Mononuclear cell (primary cell): ENCODE measurements around the gene LIPG. TPM values are rescaled to one million over a fixed set of nuclear protein-coding genes. Genes with fewer than 3 reads are reported as not detected.
"Not testable (repeated sequence)": the region's sequence is repeated elsewhere in the genome, so short reads cannot be mapped to it uniquely, and the experiment has no call there.

Experiments
- H3K27me3 ChIP-seq: 2 replicates; pipeline ENCODE4 v1.6.0; 2011; ENCODE audit warnings: low read length, control low read depth; ENCODE audit not compliant: insufficient read depth
- H3K4me1 ChIP-seq: 2 replicates; pipeline ENCODE4 v1.5.1; 2011; ENCODE audit warnings: mild to moderate bottlenecking, low read length, control low read depth; ENCODE audit not compliant: insufficient read depth
- H3K4me3 ChIP-seq: 2 replicates; pipeline ENCODE4 v1.5.1; 2011; ENCODE audit warnings: mild to moderate bottlenecking, low read length, moderate library complexity
- H3K9me3 ChIP-seq: 2 replicates; pipeline ENCODE4 v1.5.1; 2011; ENCODE audit warnings: low read depth, mild to moderate bottlenecking, control low read depth, low read length
- total RNA-seq: library from RNA; depleted of rRNA; stranded (reverse); fragments of >200 nt; gene quantifications from one replicate; pipeline ENCODE4 v1.2.3, GENCODE V29; 2012

The LIPG gene
- total RNA-seq, 1 donor = not detected

DNA sequence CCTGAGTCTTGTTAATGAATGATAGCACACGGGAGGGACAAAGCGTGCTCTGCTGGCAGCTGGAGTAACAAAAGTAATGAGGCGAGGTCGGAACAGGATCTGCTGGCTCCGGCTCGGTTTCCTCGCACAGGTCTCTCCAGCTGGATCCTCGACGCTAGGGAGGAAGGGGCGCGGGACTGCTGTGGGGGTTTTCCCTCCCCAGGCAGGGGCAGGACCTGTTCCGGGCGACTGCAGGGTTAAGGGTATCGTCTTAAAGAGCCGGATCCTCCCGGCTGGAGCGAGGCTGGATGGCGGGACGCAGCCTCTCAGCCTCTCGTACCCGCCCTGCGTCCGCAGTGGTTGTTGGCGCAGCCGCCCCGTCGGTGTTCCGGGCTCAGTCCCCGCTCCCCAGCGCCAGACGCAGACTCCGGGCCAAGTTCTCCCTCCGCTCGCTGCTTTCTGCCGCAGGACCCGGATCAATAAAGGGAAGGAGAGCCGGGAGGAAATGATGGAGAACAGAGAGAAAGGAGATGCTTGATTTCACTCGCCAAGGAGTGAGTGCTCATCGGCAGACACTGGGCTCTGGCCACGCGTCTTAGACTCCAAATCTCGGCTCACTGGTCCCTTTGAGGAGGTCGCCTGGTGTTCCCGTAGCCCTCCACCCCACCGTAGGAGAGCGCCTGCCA is 1.1 kb upstream of the LIPG start:
- Histone ChIP-seq H3K9me3 (no peaks in the 10 kb centered on the region), H3K27me3 (peaks cover 69% of the 10 kb centered on the region), H3K4me3 (no peak overlapping the region), H3K4me1 (peaks cover 21% of the 10 kb centered on the region)

DNA sequence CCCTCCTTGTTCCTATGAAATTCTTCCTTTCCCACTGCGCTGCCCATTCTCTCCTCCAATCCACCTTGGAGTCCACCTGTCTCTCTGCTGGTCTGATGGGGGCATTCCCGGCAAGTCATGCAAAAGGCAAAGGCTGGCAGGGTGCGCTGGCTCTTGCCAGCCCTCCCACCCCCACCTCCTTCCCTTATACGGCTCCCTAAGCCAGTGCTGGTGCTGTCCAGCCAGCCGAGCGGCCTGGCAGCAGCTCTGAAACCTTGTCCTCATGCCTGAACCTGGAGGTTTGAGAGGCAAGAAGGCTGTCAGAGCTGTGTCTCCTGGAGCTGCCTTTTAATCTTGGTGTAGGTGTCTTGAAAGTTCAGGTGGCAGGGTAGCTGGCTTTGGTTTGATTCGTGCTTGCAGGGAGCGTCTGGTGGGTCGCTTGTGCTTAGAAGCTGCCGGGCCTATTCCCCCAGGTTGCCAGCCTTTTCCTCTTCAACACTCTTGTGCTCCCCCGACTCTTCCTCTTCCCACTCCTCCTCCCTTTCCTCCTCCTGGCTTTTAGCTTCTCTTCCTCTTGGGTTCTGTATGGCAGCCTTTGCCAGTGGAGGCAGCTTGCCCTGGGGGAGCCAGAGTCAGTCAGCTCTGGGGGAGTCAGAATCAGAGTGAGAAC is 748 bp downstream of the LIPG start:
- Histone ChIP-seq H3K4me3 (no peak overlapping the region), H3K4me1 (peaks cover 21% of the 10 kb centered on the region), H3K27me3 (peaks cover 78% of the 10 kb centered on the region), H3K9me3 (no peaks in the 10 kb centered on the region)

DNA sequence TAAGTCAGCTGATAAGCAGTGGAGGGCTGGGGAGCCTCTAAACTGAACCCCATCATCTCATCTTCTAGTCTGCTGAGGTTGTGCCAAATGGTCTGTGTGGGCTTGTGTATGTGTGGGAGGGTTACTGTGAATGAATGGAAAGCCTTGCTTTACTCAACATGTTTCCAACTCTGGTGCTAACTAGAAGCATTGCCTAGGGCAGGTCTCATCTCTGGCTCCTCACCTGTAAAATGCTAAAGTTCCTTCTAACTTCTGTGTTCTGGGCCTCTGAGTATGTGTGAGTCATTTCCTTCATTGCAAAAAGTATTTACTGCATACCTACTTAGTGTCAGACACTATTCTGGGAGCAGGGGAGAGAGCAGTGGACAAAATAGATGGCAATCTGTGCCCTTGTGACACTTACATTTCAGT is 1.3 kb downstream of the LIPG start:
- Histone ChIP-seq H3K27me3 (peaks cover 78% of the 10 kb centered on the region), H3K4me3 (no peak overlapping the region), H3K4me1 (peaks cover 21% of the 10 kb centered on the region), H3K9me3 (no peaks in the 10 kb centered on the region)

DNA sequence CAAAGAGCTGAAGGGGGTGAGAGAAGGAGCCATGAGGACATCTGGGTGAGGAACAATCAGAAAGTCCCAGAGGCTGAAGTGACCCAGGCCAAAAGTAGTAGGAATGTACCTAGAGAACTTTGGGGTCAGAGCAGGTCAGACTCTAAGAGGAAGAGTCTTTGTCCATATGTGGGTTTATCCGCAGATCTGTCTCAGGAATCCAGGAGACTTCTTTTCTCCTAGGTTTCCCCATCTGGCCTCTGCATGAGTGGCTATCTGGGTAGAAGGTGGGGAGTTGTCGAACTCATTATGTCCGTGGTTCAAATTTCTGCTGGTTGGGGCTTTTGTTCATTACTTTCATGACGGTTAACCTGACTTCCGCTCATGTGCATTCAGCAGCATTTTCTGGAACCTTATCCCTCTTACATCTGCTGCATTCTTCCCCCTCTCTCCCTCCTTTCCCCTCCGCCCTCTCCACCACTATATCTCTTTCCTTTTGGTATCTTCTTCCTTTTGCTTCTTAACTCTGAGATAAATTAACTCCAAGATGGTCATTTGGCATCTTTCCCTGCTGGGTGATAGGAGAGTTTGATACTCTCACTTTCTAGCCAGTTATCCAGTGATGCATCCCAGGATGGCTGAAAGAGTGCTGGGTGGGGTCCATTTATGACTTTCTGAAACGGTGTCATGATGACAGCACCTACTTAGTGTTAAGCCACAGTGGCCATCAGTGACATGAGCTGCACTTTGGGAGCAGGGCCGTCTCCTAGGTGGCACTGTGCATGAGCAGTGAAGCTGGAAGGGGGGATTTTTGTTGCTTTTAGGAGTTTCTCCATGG is 2.1 kb downstream of the LIPG start:
- Histone ChIP-seq H3K4me1 (peaks cover 21% of the 10 kb centered on the region), H3K9me3 (no peaks in the 10 kb centered on the region), H3K27me3 (peaks cover 73% of the 10 kb centered on the region), H3K4me3 (no peak overlapping the region)

DNA sequence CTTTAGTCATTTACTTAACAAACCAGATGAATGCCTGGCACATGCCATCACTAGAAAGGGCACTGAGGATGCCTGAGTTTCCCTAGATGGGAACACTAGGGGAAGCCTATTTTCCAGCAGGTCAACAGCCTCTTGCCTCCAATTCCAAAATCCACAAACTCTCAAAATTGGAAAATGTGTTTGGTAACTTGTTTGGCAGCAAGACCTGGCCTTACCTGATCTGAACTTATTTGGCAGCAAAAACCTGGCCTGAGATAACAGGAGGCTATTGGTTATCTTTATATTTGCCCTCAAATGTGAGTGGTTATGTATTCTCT is 2.6 kb downstream of the LIPG start:
- peaks cover 21% of the 10 kb centered on the region for H3K4me1 ChIP-seq
- peaks cover 68% of the 10 kb centered on the region for H3K27me3 ChIP-seq
- no peak overlapping the region for H3K4me3 ChIP-seq
- no peaks in the 10 kb centered on the region for H3K9me3 ChIP-seq

DNA sequence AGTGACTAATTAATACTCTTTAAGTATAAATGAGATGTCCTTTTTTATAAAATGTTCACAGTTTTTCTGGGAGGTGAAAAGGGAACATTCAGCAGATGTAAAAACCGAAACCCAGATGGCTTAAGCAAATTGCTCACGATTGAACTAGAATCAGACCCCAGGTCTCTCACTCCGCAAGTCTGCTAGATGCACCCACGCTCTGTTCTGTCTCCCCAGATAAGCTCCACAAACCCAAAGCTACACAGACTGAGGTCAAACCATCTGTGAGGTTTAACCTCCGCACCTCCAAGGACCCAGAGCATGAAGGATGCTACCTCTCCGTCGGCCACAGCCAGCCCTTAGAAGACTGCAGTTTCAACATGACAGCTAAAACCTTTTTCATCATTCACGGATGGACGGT is 3.2 kb downstream of the LIPG start:
- peaks cover 21% of the 10 kb centered on the region for H3K4me1 ChIP-seq
- no peaks in the 10 kb centered on the region for H3K9me3 ChIP-seq
- no peak overlapping the region for H3K4me3 ChIP-seq
- H3K27me3 ChIP-seq = peaks cover 62% of the 10 kb centered on the region

DNA sequence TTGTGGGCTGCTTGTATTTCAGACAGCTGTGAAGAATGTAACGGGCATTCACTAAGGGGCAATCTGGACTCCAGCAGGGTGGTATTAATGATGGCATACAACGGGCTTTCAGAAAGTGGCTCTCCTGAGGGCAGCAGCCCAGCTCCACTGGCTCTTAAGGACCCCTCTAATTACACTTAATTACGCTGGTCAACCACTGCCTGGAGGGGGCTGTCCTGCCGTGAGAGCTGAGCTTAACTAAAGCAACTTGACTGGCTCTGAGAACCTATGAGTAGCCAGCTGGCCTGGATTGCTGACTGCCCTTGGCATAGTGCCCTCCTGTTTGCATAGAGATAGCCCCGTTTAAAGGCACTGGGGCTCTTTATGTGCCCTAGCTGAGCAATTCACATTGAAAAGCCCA is 3.8 kb downstream of the LIPG start:
- peaks cover 20% of the 10 kb centered on the region for H3K4me1 ChIP-seq
- H3K9me3 ChIP-seq = no peaks in the 10 kb centered on the region
- no peak overlapping the region for H3K4me3 ChIP-seq
- peaks cover 56% of the 10 kb centered on the region for H3K27me3 ChIP-seq

DNA sequence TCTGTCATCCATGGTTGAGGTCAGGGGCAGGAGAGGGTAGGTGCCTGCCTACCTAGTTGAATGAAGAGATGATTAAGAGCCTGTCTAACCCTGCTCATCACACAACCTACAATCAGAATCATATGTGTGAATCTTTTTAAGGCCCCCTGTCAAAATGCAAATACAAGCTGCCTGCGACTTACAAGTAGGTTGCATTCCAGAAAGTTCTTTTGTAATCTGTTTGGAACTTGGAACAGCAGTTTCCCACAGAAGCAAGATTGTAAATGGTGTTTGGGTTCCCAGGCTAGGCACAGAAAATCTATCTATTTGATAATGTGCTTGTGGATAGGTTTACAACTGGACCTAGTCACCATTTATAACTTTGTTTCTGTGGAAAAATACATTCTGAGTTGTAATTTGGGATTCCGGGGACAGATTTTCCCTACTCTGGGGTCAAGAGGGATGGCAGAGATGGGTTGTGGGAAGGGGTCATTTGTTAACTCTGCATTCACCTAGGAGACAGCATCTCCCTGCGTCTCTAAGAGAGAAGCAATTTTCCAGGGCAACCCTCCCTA is 4.4 kb downstream of the LIPG start:
- H3K4me1 ChIP-seq = peaks cover 13% of the 10 kb centered on the region
- no peaks in the 10 kb centered on the region for H3K9me3 ChIP-seq
- H3K27me3 ChIP-seq = peaks cover 50% of the 10 kb centered on the region
- no peak overlapping the region for H3K4me3 ChIP-seq

DNA sequence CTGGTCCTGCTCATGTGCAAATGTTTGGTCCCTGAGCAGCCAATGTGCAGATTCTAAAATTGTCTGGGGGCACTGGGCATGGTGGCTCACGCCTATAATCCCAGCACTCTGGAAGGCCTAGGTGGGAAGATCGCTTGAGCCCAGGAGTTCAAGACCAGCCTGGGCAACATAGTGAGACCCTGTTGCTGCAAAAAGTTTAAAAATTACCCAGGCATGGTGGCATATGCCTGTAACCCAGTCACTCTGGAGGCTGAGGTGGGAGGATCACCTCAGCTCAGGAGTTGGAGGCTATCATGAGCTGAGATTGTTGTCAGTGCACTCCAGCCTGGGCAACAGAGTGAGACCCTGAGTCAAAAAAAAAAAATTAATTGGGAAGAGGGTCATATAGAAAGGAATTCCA is 5.1 kb downstream of the LIPG start:
- peaks cover 43% of the 10 kb centered on the region for H3K27me3 ChIP-seq
- peaks cover 6% of the 10 kb centered on the region for H3K4me1 ChIP-seq
- no peak overlapping the region for H3K4me3 ChIP-seq
- H3K9me3 ChIP-seq = no peaks in the 10 kb centered on the region

DNA sequence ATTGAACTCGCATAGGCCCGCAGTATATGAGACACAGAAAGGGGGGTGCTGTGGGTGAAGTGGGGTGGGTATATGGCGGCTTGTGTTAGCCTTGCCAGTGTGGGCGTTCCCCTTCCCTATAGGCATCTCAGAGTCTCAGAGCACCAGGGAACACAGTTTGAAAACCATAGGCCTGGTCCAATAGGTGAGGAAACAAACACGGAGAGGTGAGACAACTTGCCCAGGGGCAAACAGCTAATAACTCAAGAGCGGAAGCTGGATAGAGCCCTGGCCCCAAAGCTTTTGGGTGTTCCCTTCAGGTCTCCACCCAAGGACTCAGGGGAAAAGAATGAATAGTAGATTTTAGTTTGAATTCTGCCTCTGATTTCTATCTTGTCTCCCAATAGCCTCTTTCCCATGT is 7.9 kb downstream of the LIPG start:
- H3K27me3 ChIP-seq = peaks cover 17% of the 10 kb centered on the region
- no peak overlapping the region for H3K4me3 ChIP-seq
- no peaks in the 10 kb centered on the region for H3K9me3 ChIP-seq
- H3K4me1 ChIP-seq = no peaks in the 10 kb centered on the region

DNA sequence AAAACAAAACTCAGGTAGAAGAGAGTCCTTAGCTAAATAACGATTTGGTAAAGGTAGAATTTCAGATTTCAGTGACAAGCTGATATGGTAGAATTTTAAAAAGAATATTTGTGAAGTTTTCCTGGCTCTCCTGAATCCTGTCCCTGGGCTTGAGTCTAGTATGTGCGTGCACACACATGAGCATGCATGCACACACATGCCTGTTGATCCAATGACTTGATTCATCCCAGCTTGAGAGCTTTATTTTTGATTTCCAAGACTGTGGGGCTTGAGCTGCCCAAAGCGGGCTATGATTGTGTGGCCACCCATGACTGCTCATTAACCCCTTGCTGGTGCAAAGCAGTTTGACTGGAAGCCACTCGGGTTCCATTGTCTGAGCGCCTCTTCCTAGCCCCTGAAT is 9.0 kb downstream of the LIPG start:
- Histone ChIP-seq H3K4me1 (no peaks in the 10 kb centered on the region), H3K27me3 (peaks cover 8% of the 10 kb centered on the region), H3K4me3 (no peak overlapping the region), H3K9me3 (no peaks in the 10 kb centered on the region)

DNA sequence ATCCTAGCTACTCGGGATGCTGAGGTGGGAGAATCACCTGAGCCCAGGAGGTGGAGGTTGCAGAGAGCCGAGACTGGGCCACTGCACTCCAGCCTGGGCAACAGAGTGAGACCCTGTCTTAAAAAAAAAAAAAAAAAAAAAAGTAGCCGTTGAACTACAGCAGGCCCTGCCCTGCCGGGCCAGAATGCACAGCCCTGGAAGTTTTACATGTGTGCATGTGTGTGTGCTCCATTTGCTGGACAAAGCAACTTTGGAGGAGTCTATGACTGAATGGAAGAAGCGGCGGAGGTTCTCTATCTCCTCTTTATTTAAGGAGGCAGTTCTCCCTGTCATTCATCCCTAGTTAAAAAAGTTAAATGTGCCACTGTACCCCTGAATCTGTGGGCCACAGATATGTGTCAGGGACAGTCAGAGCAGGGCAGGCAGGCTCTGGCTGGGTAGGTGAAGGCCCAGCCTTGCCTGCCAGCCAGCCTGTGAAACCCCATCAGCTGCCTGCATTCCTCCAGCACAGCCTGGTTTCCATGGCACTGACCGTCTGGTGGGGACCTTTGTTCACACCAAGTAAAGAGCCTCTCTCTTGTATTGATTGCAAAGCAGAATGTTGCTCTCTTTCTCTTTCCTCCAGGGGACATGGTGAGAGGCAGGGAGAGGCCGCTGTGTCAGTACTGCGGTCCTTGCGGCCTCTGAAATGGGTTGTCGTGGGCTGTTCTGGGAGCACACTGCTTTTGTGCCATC is 10.9 kb downstream of the LIPG start:
- no peaks in the 10 kb centered on the region for H3K27me3 ChIP-seq
- H3K9me3 ChIP-seq = no peaks in the 10 kb centered on the region
- H3K4me3 ChIP-seq = no peak overlapping the region
- no peaks in the 10 kb centered on the region for H3K4me1 ChIP-seq

DNA sequence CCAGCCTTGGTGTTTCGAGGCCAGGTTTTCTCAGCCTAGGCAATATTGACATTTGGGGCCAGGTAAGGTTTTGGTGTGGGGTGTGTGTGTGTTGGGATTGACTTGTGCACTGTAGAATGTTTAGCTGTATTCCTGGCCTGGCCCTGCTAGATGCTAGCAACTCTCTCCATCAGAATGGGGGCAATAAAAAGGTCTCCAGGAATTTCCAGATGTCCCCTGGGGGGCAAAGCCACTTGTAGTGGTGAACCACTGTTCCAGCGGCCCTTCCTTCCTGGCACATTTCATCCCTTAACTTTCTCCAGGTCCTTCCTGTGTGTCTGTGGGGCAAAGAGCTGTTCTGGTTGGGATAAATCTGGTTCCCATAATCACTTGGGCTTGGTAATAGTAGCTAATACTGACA is 12.0 kb downstream of the LIPG start:
- Histone ChIP-seq H3K27me3 (no peaks in the 10 kb centered on the region), H3K9me3 (no peaks in the 10 kb centered on the region), H3K4me1 (no peaks in the 10 kb centered on the region), H3K4me3 (no peak overlapping the region)

DNA sequence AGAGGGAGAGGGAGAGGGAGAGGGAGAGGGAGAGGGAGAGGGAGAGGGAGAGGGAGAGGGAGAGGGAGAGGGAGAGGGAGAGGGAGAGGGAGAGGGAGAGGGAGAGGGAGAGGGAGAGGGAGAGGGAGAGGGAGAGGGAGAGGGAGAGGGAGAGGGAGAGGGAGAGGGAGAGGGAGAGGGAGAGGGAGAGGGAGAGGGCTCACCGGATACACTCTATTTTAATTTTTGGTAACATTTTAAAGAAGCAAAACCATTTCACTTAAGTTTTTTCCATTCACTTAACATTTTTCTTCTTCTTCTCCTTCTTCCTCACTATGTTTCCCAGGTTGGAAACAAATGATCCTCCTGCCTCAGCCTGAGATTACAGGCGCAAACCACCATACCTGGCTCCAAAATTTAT is 17.2 kb downstream of the LIPG start:
- H3K9me3 ChIP-seq, H3K4me1 ChIP-seq, H3K4me3 ChIP-seq, H3K27me3 ChIP-seq: not testable (repeated sequence)

DNA sequence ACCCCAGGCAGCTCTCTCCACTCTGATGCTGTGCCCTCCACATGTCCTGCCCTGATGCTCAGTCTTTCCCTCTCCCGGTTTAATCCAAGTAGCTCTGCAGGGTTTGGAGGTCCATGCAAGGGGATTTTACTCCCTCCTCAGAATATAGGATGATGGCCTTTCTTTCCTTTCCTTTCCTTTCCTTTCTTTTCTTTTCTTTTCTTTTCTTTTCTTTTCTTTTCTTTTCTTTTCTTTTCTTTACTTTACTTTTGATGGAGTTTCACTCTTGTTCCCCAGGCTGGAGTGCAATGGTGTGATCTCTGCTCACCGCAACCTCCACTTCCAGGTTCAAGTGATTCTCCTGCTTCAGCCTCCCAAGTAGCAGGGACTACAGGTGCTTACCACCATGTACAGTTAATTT is 17.7 kb downstream of the LIPG start:
- not testable (repeated sequence) for H3K27me3 ChIP-seq, H3K4me3 ChIP-seq

More for the DNA sequence above, 17.7 kb downstream of the LIPG start:
- not testable (repeated sequence) for H3K9me3 ChIP-seq, H3K4me1 ChIP-seq
